ENCODE results near the gene PPP3R1. TPM values are rescaled to one million over a fixed set of nuclear protein-coding genes. Genes with fewer than 3 reads are reported as not detected.

The PPP3R1 gene
- total and polyA plus RNA-seq, 2 donors from 2014 or later, result 18.3 to 50.8 TPM

- TF ChIP-seq CTCF (IDR thresholded peaks at IDR 0.05; ENCODE audit: borderline replicate concordance, extremely low read depth, insufficient read depth), result no peak
- DNase-seq (peak in 1 of 5 donors; percentile 19), FAIRE-seq (no peak)
- Histone ChIP-seq H3K27ac (ENCODE audit: low read depth in 2 of 2, low read length in 2 of 2) (no peak overlapping the region), H3K4me3 (ENCODE audit: low read length in 3 of 3) (no peak overlapping the region), H3K27me3 (ENCODE audit: control insufficient read depth, insufficient read depth, low read length) (no peaks in the 10 kb centered on the region), H3K36me3 (ENCODE audit: control insufficient read depth in 2 of 3, insufficient read depth in 3 of 3, low read length in 3 of 3) (no peaks in the 10 kb centered on the region), H3K9me3 (ENCODE audit: control insufficient read depth in 2 of 3, insufficient read depth in 1 of 3, low read length in 3 of 3) (no peaks in the 10 kb centered on the region), H3K4me1 (ENCODE audit: control insufficient read depth in 2 of 3, insufficient read depth in 2 of 3, low read depth in 1 of 3, low read length in 3 of 3) (no peaks in the 10 kb centered on the region), H3K9ac (ENCODE audit: low read length in 3 of 3) (no peak overlapping the region)
- intact Hi-C loops (cut with DNase I), result loop anchor here (10.0 kb wide), 1 partner anchor 148 kb away; no protein-coding TSS in a partner anchor
These were observed 20.1 kb upstream of the PPP3R1 start for GRCh38 chr2:68272246-68272994.

GRCh38 chr2:68266655-68267054, 14.3 kb upstream of the PPP3R1 start:
- Histone ChIP-seq H3K9ac (ENCODE audit: low read length in 3 of 3) (no peak overlapping the region), H3K27me3 (ENCODE audit: control insufficient read depth, insufficient read depth, low read length) (no peaks in the 10 kb centered on the region), H3K4me1 (ENCODE audit: control insufficient read depth in 2 of 3, insufficient read depth in 2 of 3, low read depth in 1 of 3, low read length in 3 of 3) (no peaks in the 10 kb centered on the region), H3K9me3 (ENCODE audit: control insufficient read depth in 2 of 3, insufficient read depth in 1 of 3, low read length in 3 of 3) (no peaks in the 10 kb centered on the region), H3K36me3 (ENCODE audit: control insufficient read depth in 2 of 3, insufficient read depth in 3 of 3, low read length in 3 of 3) (no peaks in the 10 kb centered on the region), H3K27ac (ENCODE audit: low read depth in 2 of 2, low read length in 2 of 2) (no peak overlapping the region), H3K4me3 (ENCODE audit: low read length in 3 of 3) (no peak overlapping the region)
- no peak for TF ChIP-seq CTCF (IDR thresholded peaks at IDR 0.05; ENCODE audit: borderline replicate concordance, extremely low read depth, insufficient read depth)
- DNase-seq, result no peak
- FAIRE-seq, result no peak
- intact Hi-C loops (cut with DNase I), result no loop called here

- no peak for FAIRE-seq
- no peak overlapping the region for H3K27ac ChIP-seq (ENCODE audit: low read depth in 2 of 2, low read length in 2 of 2)
- intact Hi-C loops (cut with DNase I), result no loop called here
- TF ChIP-seq CTCF (IDR thresholded peaks at IDR 0.05; ENCODE audit: borderline replicate concordance, extremely low read depth, insufficient read depth), result no peak
- no peaks in the 10 kb centered on the region for H3K36me3 ChIP-seq (ENCODE audit: control insufficient read depth in 2 of 3, insufficient read depth in 3 of 3, low read length in 3 of 3)
- DNase-seq, result no peak
- no peak overlapping the region for H3K4me3 ChIP-seq (ENCODE audit: low read length in 3 of 3)
- H3K9ac ChIP-seq (ENCODE audit: low read length in 3 of 3), result no peak overlapping the region
- H3K4me1 ChIP-seq (ENCODE audit: control insufficient read depth in 2 of 3, insufficient read depth in 2 of 3, low read depth in 1 of 3, low read length in 3 of 3), result no peaks in the 10 kb centered on the region
- no peaks in the 10 kb centered on the region for H3K9me3 ChIP-seq (ENCODE audit: control insufficient read depth in 2 of 3, insufficient read depth in 1 of 3, low read length in 3 of 3)
- H3K27me3 ChIP-seq (ENCODE audit: control insufficient read depth, insufficient read depth, low read length), result no peaks in the 10 kb centered on the region
These were observed 11.3 kb upstream of the PPP3R1 start for GRCh38 chr2:68263632-68264031.
